ENCODE measurements around the gene IDH3G. TPM values are rescaled to one million over a fixed set of nuclear protein-coding genes. Genes with fewer than 3 reads are reported as not detected.

IDH3G gene
- total and polyA plus RNA-seq, 8 donors = 15.8 to 48.4 (median 25.1) TPM

- Histone ChIP-seq H3K36me3 (no peaks in the 10 kb centered on the region), H3K9me3 (no peaks in the 10 kb centered on the region), H3K27me3 (no peaks in the 10 kb centered on the region), H3K27ac (no peak overlapping the region), H3K4me3 (no peak overlapping the region), H3K4me1 (no peaks in the 10 kb centered on the region)
- no peak for FAIRE-seq
- no peak for ATAC-seq
- DNase-seq = peak in 2 of 6 donors; percentile 8 to 74
- intact Hi-C loops (cut with DNase I) = loop anchor here in 2 of 3 donors (5.0 to 10.0 kb wide), 2 partner anchors 183 to 185 kb away; no protein-coding TSS in a partner anchor
- WGBS, 2 donors = 85 to 86% methylated on average over 23 of the region's 23 CpGs
- TF ChIP-seq CTCF (IDR thresholded peaks at IDR 0.05) = no peak
Measured at GRCh38 chrX:153769158-153769864, 24.9 kb downstream of the IDH3G start.

GRCh38 chrX:153768311-153769157 is 25.6 kb downstream of the IDH3G start:
- FAIRE-seq (no peak), ATAC-seq (no peak), DNase-seq (peak in 3 of 6 donors; percentile 13 to 74 (median 30))
- H3K4me1 ChIP-seq = no peaks in the 10 kb centered on the region
- intact Hi-C loops (cut with DNase I) = loop anchor here in 2 of 3 donors (5.0 to 10.0 kb wide), 2 partner anchors 184 to 186 kb away; no protein-coding TSS in a partner anchor
- no peaks in the 10 kb centered on the region for H3K9me3 ChIP-seq
- no peak for TF ChIP-seq CTCF (IDR thresholded peaks at IDR 0.05)
- no peak overlapping the region for H3K4me3 ChIP-seq
- WGBS, 2 donors = 85 to 88% methylated on average over 20 to 22 of the region's 22 CpGs
- no peaks in the 10 kb centered on the region for H3K36me3 ChIP-seq
- peaks cover 0 to under 1% (median 0%) of the 10 kb centered on the region in 4 donors for H3K27me3 ChIP-seq
- H3K27ac ChIP-seq = no peak overlapping the region

- Histone ChIP-seq H3K27me3 (peaks cover 0 to 3% (median 0%) of the 10 kb centered on the region in 4 donors), H3K9me3 (no peaks in the 10 kb centered on the region), H3K4me1 (no peaks in the 10 kb centered on the region), H3K36me3 (no peaks in the 10 kb centered on the region), H3K27ac (no peak overlapping the region), H3K4me3 (no peak overlapping the region)
- no peak for FAIRE-seq
- no peak for TF ChIP-seq CTCF (IDR thresholded peaks at IDR 0.05)
- DNase-seq = peak in 1 of 6 donors; percentile 78
- 93% methylated on average over 20 of the region's 20 CpGs for WGBS, 2 donors
- intact Hi-C loops (cut with DNase I) = loop anchor here in 2 of 3 donors (5.0 to 10.0 kb wide), 2 partner anchors 185 to 187 kb away; no protein-coding TSS in a partner anchor
- no peak for ATAC-seq
Measured at GRCh38 chrX:153767674-153768055, 26.5 kb downstream of the IDH3G start.

GRCh38 chrX:153766871-153767673 is 27.1 kb downstream of the IDH3G start:
- TF ChIP-seq CTCF (IDR thresholded peaks at IDR 0.05) = no peak
- WGBS, 2 donors = 85 to 88% methylated on average over 54 to 56 of the region's 56 CpGs
- FAIRE-seq (no peak), DNase-seq (peak in 4 of 6 donors; percentile 11 to 61 (median 44)), ATAC-seq (no peak)
- Histone ChIP-seq H3K27ac (no peak overlapping the region), H3K36me3 (no peaks in the 10 kb centered on the region), H3K27me3 (peaks cover 0 to 3% (median 0%) of the 10 kb centered on the region in 4 donors), H3K9me3 (no peaks in the 10 kb centered on the region), H3K4me1 (no peaks in the 10 kb centered on the region), H3K4me3 (no peak overlapping the region)
- intact Hi-C loops (cut with DNase I) = loop anchor here in 2 of 3 donors (5.0 to 10.0 kb wide), 2 partner anchors 185 to 188 kb away; no protein-coding TSS in a partner anchor

All from pancreas (tissue), 10 donors.